Body of pancreas (tissue), 4 donors: Measurements from ENCODE around the gene EN2.

Source experiments
- POLR2A ChIP-seq, 3 donors: fragments of 450-650 bp; IDR thresholded peaks; one replicate each; pipeline ENCODE4 v1.6.1; 2016; ENCODE audit warnings: antibody characterized with exemption in 3 of 3, mild to moderate bottlenecking in 2 of 3
- TF ChIP-seq, protein P1 (sequence below), 7 experiments: fragments of 450-650 bp in 4 of 7; fragments of 200-600 bp in 3 of 7; sonication (generic) in 3 of 7; IDR thresholded peaks; one replicate each; pipeline ENCODE4 v1.5.1; 2016 to 2019; ENCODE audit warnings: antibody characterized with exemption in 7 of 7

- TF ChIP-seq, protein P1, sequence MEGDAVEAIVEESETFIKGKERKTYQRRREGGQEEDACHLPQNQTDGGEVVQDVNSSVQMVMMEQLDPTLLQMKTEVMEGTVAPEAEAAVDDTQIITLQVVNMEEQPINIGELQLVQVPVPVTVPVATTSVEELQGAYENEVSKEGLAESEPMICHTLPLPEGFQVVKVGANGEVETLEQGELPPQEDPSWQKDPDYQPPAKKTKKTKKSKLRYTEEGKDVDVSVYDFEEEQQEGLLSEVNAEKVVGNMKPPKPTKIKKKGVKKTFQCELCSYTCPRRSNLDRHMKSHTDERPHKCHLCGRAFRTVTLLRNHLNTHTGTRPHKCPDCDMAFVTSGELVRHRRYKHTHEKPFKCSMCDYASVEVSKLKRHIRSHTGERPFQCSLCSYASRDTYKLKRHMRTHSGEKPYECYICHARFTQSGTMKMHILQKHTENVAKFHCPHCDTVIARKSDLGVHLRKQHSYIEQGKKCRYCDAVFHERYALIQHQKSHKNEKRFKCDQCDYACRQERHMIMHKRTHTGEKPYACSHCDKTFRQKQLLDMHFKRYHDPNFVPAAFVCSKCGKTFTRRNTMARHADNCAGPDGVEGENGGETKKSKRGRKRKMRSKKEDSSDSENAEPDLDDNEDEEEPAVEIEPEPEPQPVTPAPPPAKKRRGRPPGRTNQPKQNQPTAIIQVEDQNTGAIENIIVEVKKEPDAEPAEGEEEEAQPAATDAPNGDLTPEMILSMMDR (IDR thresholded peaks at IDR 0.05): no peak
- no peak for TF ChIP-seq POLR2A (IDR thresholded peaks at IDR 0.05)
Observed at GRCh38 chr7:155424301-155425010, 33.5 kb upstream of the EN2 start.
